ENCODE measurements around the gene RC3H2. TPM values are rescaled to one million over a fixed set of nuclear protein-coding genes. Genes with fewer than 3 reads are reported as not detected.

The RC3H2 gene
- total RNA-seq, 2 donors from 2014 or later: 34.4 to 44.9 TPM

DNA sequence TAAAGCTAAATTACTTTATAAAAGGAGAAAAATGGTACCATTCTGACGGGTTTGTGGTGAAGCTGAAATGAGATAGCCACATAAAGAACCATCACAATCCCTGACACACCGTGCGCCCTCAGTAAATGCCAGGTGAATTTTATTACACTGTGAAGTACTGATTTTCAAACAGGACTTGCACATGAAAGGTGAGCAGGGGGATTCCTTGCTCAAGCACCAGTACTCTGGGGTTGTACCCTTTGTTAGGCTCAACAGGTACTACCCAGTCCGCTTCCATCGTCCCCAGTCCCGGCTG is 35.2 kb upstream of the RC3H2 start:
- Histone ChIP-seq H3K27me3 (no peaks in the 10 kb centered on the region), H3K36me3 (peaks cover 4% of the 10 kb centered on the region), H3K9ac (ENCODE audit: low read depth in 2 of 2, low read length in 2 of 2) (peak overlapping the region in 1 of 2 donors; percentile 76), H3K4me1 (no peaks in the 10 kb centered on the region), H3K27ac (peak overlapping the region; percentile 69), H3K4me3 (peak overlapping the region; percentile 83), H3K9me3 (no peaks in the 10 kb centered on the region)
- DNase-seq: no peak
- intact Hi-C loops (cut with DNase I): no loop called here
- TF ChIP-seq, protein P1, sequence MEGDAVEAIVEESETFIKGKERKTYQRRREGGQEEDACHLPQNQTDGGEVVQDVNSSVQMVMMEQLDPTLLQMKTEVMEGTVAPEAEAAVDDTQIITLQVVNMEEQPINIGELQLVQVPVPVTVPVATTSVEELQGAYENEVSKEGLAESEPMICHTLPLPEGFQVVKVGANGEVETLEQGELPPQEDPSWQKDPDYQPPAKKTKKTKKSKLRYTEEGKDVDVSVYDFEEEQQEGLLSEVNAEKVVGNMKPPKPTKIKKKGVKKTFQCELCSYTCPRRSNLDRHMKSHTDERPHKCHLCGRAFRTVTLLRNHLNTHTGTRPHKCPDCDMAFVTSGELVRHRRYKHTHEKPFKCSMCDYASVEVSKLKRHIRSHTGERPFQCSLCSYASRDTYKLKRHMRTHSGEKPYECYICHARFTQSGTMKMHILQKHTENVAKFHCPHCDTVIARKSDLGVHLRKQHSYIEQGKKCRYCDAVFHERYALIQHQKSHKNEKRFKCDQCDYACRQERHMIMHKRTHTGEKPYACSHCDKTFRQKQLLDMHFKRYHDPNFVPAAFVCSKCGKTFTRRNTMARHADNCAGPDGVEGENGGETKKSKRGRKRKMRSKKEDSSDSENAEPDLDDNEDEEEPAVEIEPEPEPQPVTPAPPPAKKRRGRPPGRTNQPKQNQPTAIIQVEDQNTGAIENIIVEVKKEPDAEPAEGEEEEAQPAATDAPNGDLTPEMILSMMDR (IDR thresholded peaks at IDR 0.05): no peak

GRCh38 chr9:122939601-122940000 is 34.4 kb upstream of the RC3H2 start:
- H3K36me3 ChIP-seq: peaks cover 4% of the 10 kb centered on the region

GRCh38 chr9:122936883-122937282 is 31.7 kb upstream of the RC3H2 start:
- Histone ChIP-seq H3K4me3 (no peak overlapping the region), H3K9ac (ENCODE audit: low read depth in 2 of 2, low read length in 2 of 2) (no peak overlapping the region), H3K27ac (no peak overlapping the region), H3K36me3 (peaks cover 4% of the 10 kb centered on the region), H3K9me3 (no peaks in the 10 kb centered on the region), H3K4me1 (peaks cover 3% of the 10 kb centered on the region), H3K27me3 (no peaks in the 10 kb centered on the region)
- DNase-seq: no peak
- TF ChIP-seq, protein P1 (IDR thresholded peaks at IDR 0.05): no peak
- intact Hi-C loops (cut with DNase I): no loop called here

More at GRCh38 chr9:122939601-122940000, 34.4 kb upstream of the RC3H2 start:
- Histone ChIP-seq H3K27ac (no peak overlapping the region), H3K4me3 (no peak overlapping the region), H3K4me1 (no peaks in the 10 kb centered on the region), H3K27me3 (no peaks in the 10 kb centered on the region), H3K9me3 (no peaks in the 10 kb centered on the region), H3K9ac (ENCODE audit: low read depth in 2 of 2, low read length in 2 of 2) (no peak overlapping the region)
- DNase-seq: no peak
- intact Hi-C loops (cut with DNase I): no loop called here
- TF ChIP-seq, protein P1 (IDR thresholded peaks at IDR 0.05): no peak

- intact Hi-C loops (cut with DNase I): no loop called here
- no peak overlapping the region for H3K4me3 ChIP-seq
- no peak overlapping the region for H3K9ac ChIP-seq (ENCODE audit: low read depth in 2 of 2, low read length in 2 of 2)
- peaks cover 3% of the 10 kb centered on the region for H3K4me1 ChIP-seq
- H3K36me3 ChIP-seq: peaks cover 4% of the 10 kb centered on the region
- H3K27me3 ChIP-seq: no peaks in the 10 kb centered on the region
- TF ChIP-seq, protein P1 (IDR thresholded peaks at IDR 0.05): no peak
- DNase-seq: no peak
- no peaks in the 10 kb centered on the region for H3K9me3 ChIP-seq
- H3K27ac ChIP-seq: no peak overlapping the region
Measured at GRCh38 chr9:122936464-122936863, 31.3 kb upstream of the RC3H2 start.

GRCh38 chr9:122931226-122932121 is 26.3 kb upstream of the RC3H2 start, which contains the start of gene ZBTB26:
ZBTB26 (minus strand) TSS chr9:122931512; CDS start chr9:122919934, 11,578 bp downstream.
- peak within 1 kb of the TSS; percentile 81 for H3K4me3 ChIP-seq
- H3K27ac ChIP-seq: peak within 1 kb of the TSS; percentile 82
- TF ChIP-seq, protein P1 (IDR thresholded peaks at IDR 0.05): no peak
- no peaks in the 10 kb centered on the region for H3K36me3 ChIP-seq
- DNase-seq: peak; percentile 97
- H3K9ac ChIP-seq (ENCODE audit: low read depth in 2 of 2, low read length in 2 of 2): peak within 1 kb of the TSS; percentile 72 to 88
- H3K4me1 ChIP-seq: peaks cover 10% of the 10 kb centered on the region
- H3K27me3 ChIP-seq: no peaks in the 10 kb centered on the region
- intact Hi-C loops (cut with DNase I): no loop called here
- no peaks in the 10 kb centered on the region for H3K9me3 ChIP-seq
